Measurements from ENCODE around the gene BAIAP2L2.

The BAIAP2L2 gene

GRCh38 chr22:38036392-38037062 is 74.0 kb downstream of the BAIAP2L2 start:
- DNase-seq = no peak

- no peak for DNase-seq
Observed at GRCh38 chr22:38035530-38035885, 75.0 kb downstream of the BAIAP2L2 start.

Data from CD4-positive, alpha-beta T cell treated with Interleukin-4 for 4 hours (primary cell).